Activated CD4-positive, alpha-beta T cell treated with anti-CD3 and anti-CD28 coated beads, Interleukin-2, amount 10 ng/mL, durations not matched to agents 7 days and 5 days (primary cell): Measurements from ENCODE around the gene KCTD8. TPM values are rescaled to one million over a fixed set of nuclear protein-coding genes. Genes with fewer than 3 reads are reported as not detected.

ENCODE experiments used
- CTCF ChIA-PET: fragments of 350-600 bp; sonication (Branson Sonifier 250); formaldehyde crosslinking; loops from one replicate; lab custom pipeline; 2021; ENCODE audit warnings: antibody characterized with exemption; lab: Charles Lee
- POLR2A ChIA-PET: fragments of 350-600 bp; sonication (Branson Sonifier 250); formaldehyde crosslinking; loops from one replicate; lab custom pipeline; 2021; ENCODE audit warnings: antibody characterized with exemption; lab: Charles Lee
- DNase-seq: peaks from one replicate; pipeline ENCODE4 v3.0.0-alpha.2; 2020
- H3K27ac Mint-ChIP-seq: one replicate; pipeline ENCODE4 v1.8.0; 2021; ENCODE audit warnings: mild to moderate bottlenecking, moderate library complexity, mixed read lengths
- H3K27me3 Mint-ChIP-seq: one replicate; pipeline ENCODE4 v1.8.0; 2021; ENCODE audit warnings: mixed read lengths
- H3K36me3 Mint-ChIP-seq: one replicate; pipeline ENCODE4 v1.8.0; 2021; ENCODE audit warnings: low read depth, mixed read lengths
- H3K4me1 Mint-ChIP-seq: one replicate; pipeline ENCODE4 v1.8.0; 2021; ENCODE audit warnings: mixed read lengths
- H3K4me3 Mint-ChIP-seq: one replicate; pipeline ENCODE4 v1.8.0; 2021; ENCODE audit warnings: mild to moderate bottlenecking, moderate library complexity, mixed read lengths
- H3K9me3 Mint-ChIP-seq: one replicate; pipeline ENCODE4 v1.8.0; 2021; ENCODE audit warnings: mixed read lengths
- total RNA-seq, 2 experiments: library from RNA; stranded (reverse); gene quantifications; one replicate each; pipeline ENCODE4 v1.2.3, GENCODE V29; 2021

KCTD8 gene
- total RNA-seq, result not detected

GRCh38 chr4:44448521-44449461 lies at the start of gene KCTD8:
Gene KCTD8, minus strand, starts transcription at chr4:44448809.
- Mint-ChIP-seq H3K4me1 (peaks cover 9% of the 10 kb centered on the region), H3K27ac (no peak within 1 kb of the TSS), H3K4me3 (peak within 1 kb of the TSS; percentile 58), H3K36me3 (no peaks in the 10 kb centered on the region), H3K9me3 (no peaks in the 10 kb centered on the region), H3K27me3 (peaks cover 53% of the 10 kb centered on the region)
- ChIA-PET CTCF (interaction anchor here (0.6 to 0.9 kb wide), 2 partner anchors 11 to 1779 kb away, joined by 3 read pairs; no protein-coding TSS in a partner anchor), POLR2A (no interaction called here)
- DNase-seq, result peak; percentile 63

GRCh38 chr4:44494810-44495701 lies 46.4 kb upstream of the KCTD8 start:
- Mint-ChIP-seq H3K4me3 (no peak overlapping the region), H3K27me3 (no peaks in the 10 kb centered on the region), H3K27ac (no peak overlapping the region), H3K9me3 (no peaks in the 10 kb centered on the region), H3K4me1 (no peaks in the 10 kb centered on the region), H3K36me3 (no peaks in the 10 kb centered on the region)
- CTCF ChIA-PET, result interaction anchor here (0.5 kb wide), 1 partner anchor 1206 kb away, joined by 5 read pairs; no protein-coding TSS in a partner anchor
- no peak for DNase-seq
- POLR2A ChIA-PET, result no interaction called here

- no peaks in the 10 kb centered on the region for H3K4me1 Mint-ChIP-seq
- no peak overlapping the region for H3K27ac Mint-ChIP-seq
- DNase-seq, result no peak
- no peaks in the 10 kb centered on the region for H3K27me3 Mint-ChIP-seq
- no peaks in the 10 kb centered on the region for H3K36me3 Mint-ChIP-seq
- H3K4me3 Mint-ChIP-seq, result no peak overlapping the region
- CTCF ChIA-PET, result no interaction called here
- POLR2A ChIA-PET, result no interaction called here
- H3K9me3 Mint-ChIP-seq, result no peaks in the 10 kb centered on the region
Observed at GRCh38 chr4:44493924-44494323, 45.3 kb upstream of the KCTD8 start.

- Mint-ChIP-seq H3K27ac (no peak overlapping the region), H3K4me1 (no peaks in the 10 kb centered on the region), H3K4me3 (no peak overlapping the region), H3K36me3 (no peaks in the 10 kb centered on the region), H3K27me3 (no peaks in the 10 kb centered on the region), H3K9me3 (peaks cover 2% of the 10 kb centered on the region)
- ChIA-PET POLR2A (no interaction called here), CTCF (no interaction called here)
- DNase-seq, result no peak
Observed at GRCh38 chr4:44487341-44487740, 38.7 kb upstream of the KCTD8 start.

GRCh38 chr4:44479731-44480130 lies 31.1 kb upstream of the KCTD8 start:
- ChIA-PET CTCF (no interaction called here), POLR2A (no interaction called here)
- H3K36me3 Mint-ChIP-seq, result no peaks in the 10 kb centered on the region
- no peaks in the 10 kb centered on the region for H3K4me1 Mint-ChIP-seq
- H3K4me3 Mint-ChIP-seq, result no peak overlapping the region
- no peak for DNase-seq
- no peak overlapping the region for H3K27ac Mint-ChIP-seq
- no peaks in the 10 kb centered on the region for H3K27me3 Mint-ChIP-seq
- peaks cover under 1% of the 10 kb centered on the region for H3K9me3 Mint-ChIP-seq

GRCh38 chr4:44462259-44462658 lies 13.7 kb upstream of the KCTD8 start:
- no peak overlapping the region for H3K4me3 Mint-ChIP-seq
- CTCF ChIA-PET, result interaction anchor here (1.2 kb wide), 1 partner anchor 14 kb away, joined by 3 read pairs; no protein-coding TSS in a partner anchor
- no peaks in the 10 kb centered on the region for H3K9me3 Mint-ChIP-seq
- POLR2A ChIA-PET, result no interaction called here
- H3K27me3 Mint-ChIP-seq, result no peaks in the 10 kb centered on the region
- H3K27ac Mint-ChIP-seq, result no peak overlapping the region
- H3K36me3 Mint-ChIP-seq, result no peaks in the 10 kb centered on the region
- no peaks in the 10 kb centered on the region for H3K4me1 Mint-ChIP-seq
- DNase-seq, result no peak

GRCh38 chr4:44447563-44448504 lies 775 bp downstream of the KCTD8 start:
- Mint-ChIP-seq H3K9me3 (no peaks in the 10 kb centered on the region), H3K4me1 (peaks cover 9% of the 10 kb centered on the region), H3K27ac (no peak overlapping the region), H3K27me3 (peaks cover 53% of the 10 kb centered on the region), H3K36me3 (no peaks in the 10 kb centered on the region), H3K4me3 (no peak overlapping the region)
- DNase-seq, result no peak
- ChIA-PET POLR2A (no interaction called here), CTCF (interaction anchor here (0.9 kb wide), 1 partner anchor 10 kb away, joined by 3 read pairs; no protein-coding TSS in a partner anchor)

GRCh38 chr4:44446801-44447562 lies 1.6 kb downstream of the KCTD8 start:
- POLR2A ChIA-PET, result no interaction called here
- CTCF ChIA-PET, result no interaction called here
- Mint-ChIP-seq H3K9me3 (no peaks in the 10 kb centered on the region), H3K27ac (peak overlapping the region; percentile 51), H3K27me3 (peaks cover 49% of the 10 kb centered on the region), H3K4me3 (peak overlapping the region; percentile 10), H3K36me3 (no peaks in the 10 kb centered on the region), H3K4me1 (peaks cover 9% of the 10 kb centered on the region)
- no peak for DNase-seq

- H3K36me3 Mint-ChIP-seq, result no peaks in the 10 kb centered on the region
- H3K4me3 Mint-ChIP-seq, result no peak overlapping the region
- CTCF ChIA-PET, result no interaction called here
- H3K4me1 Mint-ChIP-seq, result peaks cover 9% of the 10 kb centered on the region
- H3K27ac Mint-ChIP-seq, result no peak overlapping the region
- H3K27me3 Mint-ChIP-seq, result peaks cover 43% of the 10 kb centered on the region
- no peaks in the 10 kb centered on the region for H3K9me3 Mint-ChIP-seq
- POLR2A ChIA-PET, result no interaction called here
- no peak for DNase-seq
Observed at GRCh38 chr4:44446191-44446590, 2.4 kb downstream of the KCTD8 start.

- DNase-seq, result no peak
- CTCF ChIA-PET, result interaction anchor here (0.5 to 1.1 kb wide), 3 partner anchors 10 to 1410 kb away, joined by 3 to 4 read pairs (median 3); partner anchors contain the start of gene KCTD8
- H3K27ac Mint-ChIP-seq, result no peak overlapping the region
- H3K36me3 Mint-ChIP-seq, result no peaks in the 10 kb centered on the region
- H3K4me1 Mint-ChIP-seq, result no peaks in the 10 kb centered on the region
- POLR2A ChIA-PET, result no interaction called here
- no peaks in the 10 kb centered on the region for H3K27me3 Mint-ChIP-seq
- no peaks in the 10 kb centered on the region for H3K9me3 Mint-ChIP-seq
- H3K4me3 Mint-ChIP-seq, result no peak overlapping the region
Observed at GRCh38 chr4:44438687-44439086, 9.9 kb downstream of the KCTD8 start.

- H3K27ac Mint-ChIP-seq, result no peak overlapping the region
- H3K4me1 Mint-ChIP-seq, result no peaks in the 10 kb centered on the region
- H3K27me3 Mint-ChIP-seq, result no peaks in the 10 kb centered on the region
- ChIA-PET CTCF (no interaction called here), POLR2A (no interaction called here)
- no peaks in the 10 kb centered on the region for H3K36me3 Mint-ChIP-seq
- H3K9me3 Mint-ChIP-seq, result no peaks in the 10 kb centered on the region
- H3K4me3 Mint-ChIP-seq, result no peak overlapping the region
- DNase-seq, result no peak
Observed at GRCh38 chr4:44434247-44434646, 14.4 kb downstream of the KCTD8 start.
